Psoas muscle (tissue), 8 donors: ENCODE measurements around the gene PQBP1. TPM values are rescaled to one million over a fixed set of nuclear protein-coding genes. Genes with fewer than 3 reads are reported as not detected.

Source experiments
- ATAC-seq, 4 donors: fragments of 200-7000 bp; cut with Tn5 transposase; one replicate each; pipeline ENCODE4 v1.9.1; 2020; ENCODE audit warnings: moderate library complexity in 3 of 4, mild to moderate bottlenecking in 2 of 4
- DNase-seq, 2 donors: peaks; one replicate each; pipeline ENCODE4 v3.0.0-alpha.2; 2020
- H3K27ac ChIP-seq: fragments of 200-600 bp; one replicate; pipeline ENCODE4 v1.8.0; 2022
- H3K27me3 ChIP-seq, 3 donors: fragments of 200-600 bp in 1 of 3; one replicate each; pipeline versions ENCODE4 v1.6.1 to v1.8.0; 2013 to 2022; ENCODE audit warnings: low read length in 2 of 3, mild to moderate bottlenecking in 2 of 3, moderate library complexity in 1 of 3; ENCODE audit not compliant: insufficient read depth in 3 of 3
- H3K36me3 ChIP-seq, 2 donors: fragments of 200-600 bp in 1 of 2; one replicate each; pipeline versions ENCODE4 v1.6.1 to v1.8.0; 2013 to 2022; ENCODE audit warnings: low read depth in 1 of 2, mild to moderate bottlenecking in 1 of 2, moderate library complexity in 1 of 2; ENCODE audit not compliant: insufficient read depth in 1 of 2
- H3K4me1 ChIP-seq: fragments of 200-600 bp; one replicate; pipeline ENCODE4 v1.8.0; 2022
- H3K4me3 ChIP-seq: fragments of 200-600 bp; one replicate; pipeline ENCODE4 v1.8.0; 2022; ENCODE audit warnings: mild to moderate bottlenecking
- H3K9me3 ChIP-seq: fragments of 200-600 bp; one replicate; pipeline ENCODE4 v1.8.0; 2022
- WGBS, 3 donors: extraction: QIAGEN DNeasy Blood & Tissue Kit; methylation state at CpG; one replicate each; pipeline versions ENCODE4 v1.1.6 to v1.1.7; 2013; 5-methylcytosine and 5-hydroxymethylcytosine counted together
- intact Hi-C, 2 donors: fragments of 100-400 bp; cut with DNase I; formaldehyde crosslinking; loops; one replicate each; pipeline versions ENCODE4 v1.11.0 to v1.14.2; 2022
- polyA plus RNA-seq, 3 donors: library from polyadenylated mRNA; stranded (reverse); fragments of 200-250 nt; gene quantifications; one replicate each; pipeline ENCODE4 v1.2.3, GENCODE V29; 2013
- total RNA-seq, 4 donors: library from RNA; stranded (reverse); fragmentation: NEBNext Ultra II Directional in 2 of 4; extraction: Animal tissue kit (Norgen Biotek cat#: 25700) in 2 of 4; gene quantifications; one replicate each; pipeline versions ENCODE4 v1.2.1 to v1.2.4, GENCODE V29; 2021 to 2023
- TF ChIP-seq, protein P1 (sequence below): fragments of 200-600 bp; IDR thresholded peaks from one replicate; pipeline ENCODE4 v1.8.0; 2022; ENCODE audit warnings: antibody characterized with exemption
- donor health status: healthy with polysubstance abuse.
- donor health status: DM: no; HTN: no; CAD: no; lungs with moderate emphysema.
- donor health status: Bipolar disorder and iron deficiency.
- donor health status: healthy.
- donor health status: DM: yes; HTN: yes; CAD: no.
- donor health status: DM: no; HTN: no; CAD: no.
- donor health status: DM: no; HTN: no; CAD: no.
- donor health status: DM: yes; HTN: yes; CAD: no.

PQBP1 gene
- total and polyA plus RNA-seq, 7 donors = 51.8 to 98.8 (median 65.7) TPM

DNA sequence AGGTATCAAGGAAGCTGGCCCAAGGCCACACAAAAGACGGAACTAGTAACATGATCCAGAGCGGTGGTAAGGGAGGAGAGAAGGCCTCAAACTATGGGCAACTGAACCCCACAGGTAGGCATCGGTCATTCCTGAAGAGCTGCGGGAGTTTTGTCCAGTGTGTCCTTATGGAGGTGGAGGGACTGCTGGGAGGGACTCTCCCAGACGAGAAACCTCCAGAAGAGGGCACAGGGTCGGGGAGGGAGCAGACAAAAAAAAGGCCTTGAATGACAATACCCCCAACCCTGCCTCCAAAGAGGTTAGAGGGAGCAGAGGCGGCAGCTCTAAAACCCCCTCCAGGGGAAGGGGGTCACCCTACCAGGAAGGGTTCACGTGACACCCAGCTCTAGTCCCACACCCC, 6.5 kb downstream of the PQBP1 start:
- H3K4me1 ChIP-seq = no peaks in the 10 kb centered on the region
- no peaks in the 10 kb centered on the region for H3K27me3 ChIP-seq
- WGBS, 3 donors = 65 to 82% (median 69%) methylated on average over 5 to 8 of the region's 8 CpGs
- DNase-seq = no peak
- peaks cover 4 to 55% of the 10 kb centered on the region in 2 donors for H3K36me3 ChIP-seq
- ATAC-seq = no peak
- TF ChIP-seq, protein P1, sequence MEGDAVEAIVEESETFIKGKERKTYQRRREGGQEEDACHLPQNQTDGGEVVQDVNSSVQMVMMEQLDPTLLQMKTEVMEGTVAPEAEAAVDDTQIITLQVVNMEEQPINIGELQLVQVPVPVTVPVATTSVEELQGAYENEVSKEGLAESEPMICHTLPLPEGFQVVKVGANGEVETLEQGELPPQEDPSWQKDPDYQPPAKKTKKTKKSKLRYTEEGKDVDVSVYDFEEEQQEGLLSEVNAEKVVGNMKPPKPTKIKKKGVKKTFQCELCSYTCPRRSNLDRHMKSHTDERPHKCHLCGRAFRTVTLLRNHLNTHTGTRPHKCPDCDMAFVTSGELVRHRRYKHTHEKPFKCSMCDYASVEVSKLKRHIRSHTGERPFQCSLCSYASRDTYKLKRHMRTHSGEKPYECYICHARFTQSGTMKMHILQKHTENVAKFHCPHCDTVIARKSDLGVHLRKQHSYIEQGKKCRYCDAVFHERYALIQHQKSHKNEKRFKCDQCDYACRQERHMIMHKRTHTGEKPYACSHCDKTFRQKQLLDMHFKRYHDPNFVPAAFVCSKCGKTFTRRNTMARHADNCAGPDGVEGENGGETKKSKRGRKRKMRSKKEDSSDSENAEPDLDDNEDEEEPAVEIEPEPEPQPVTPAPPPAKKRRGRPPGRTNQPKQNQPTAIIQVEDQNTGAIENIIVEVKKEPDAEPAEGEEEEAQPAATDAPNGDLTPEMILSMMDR = no peak
- H3K4me3 ChIP-seq = no peak overlapping the region
- intact Hi-C loops = no loop called here
- no peak overlapping the region for H3K27ac ChIP-seq
- H3K9me3 ChIP-seq = no peaks in the 10 kb centered on the region

DNA sequence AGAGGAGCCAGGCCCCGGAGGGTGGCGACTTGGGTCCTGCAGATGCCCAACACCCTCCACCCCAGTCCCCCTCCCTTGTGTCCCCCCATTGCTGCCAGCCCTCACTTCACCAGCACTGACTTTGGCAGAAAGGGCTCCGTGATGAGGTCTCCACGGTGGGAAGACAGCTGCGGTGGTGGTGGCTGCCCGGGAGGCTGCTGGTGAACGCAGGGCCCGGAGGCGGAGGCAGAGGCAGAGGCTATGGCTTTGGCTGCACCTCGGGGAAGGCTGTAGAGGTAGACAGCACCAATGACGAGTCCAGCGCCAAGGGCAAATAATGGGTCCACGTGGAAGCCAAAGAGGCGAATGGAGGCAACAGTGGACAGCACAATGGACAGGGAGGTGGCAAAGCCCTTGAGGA, 6.9 kb downstream of the PQBP1 start:
- Histone ChIP-seq H3K27me3 (no peaks in the 10 kb centered on the region), H3K9me3 (no peaks in the 10 kb centered on the region), H3K4me3 (no peak overlapping the region), H3K36me3 (peaks cover 4 to 55% of the 10 kb centered on the region in 2 donors), H3K4me1 (no peaks in the 10 kb centered on the region), H3K27ac (no peak overlapping the region)
- 77 to 88% (median 81%) methylated on average over 14 of the region's 14 CpGs for WGBS, 3 donors
- DNase-seq (no peak), ATAC-seq (no peak)
- TF ChIP-seq, protein P1 = no peak
- intact Hi-C loops = no loop called here

DNA sequence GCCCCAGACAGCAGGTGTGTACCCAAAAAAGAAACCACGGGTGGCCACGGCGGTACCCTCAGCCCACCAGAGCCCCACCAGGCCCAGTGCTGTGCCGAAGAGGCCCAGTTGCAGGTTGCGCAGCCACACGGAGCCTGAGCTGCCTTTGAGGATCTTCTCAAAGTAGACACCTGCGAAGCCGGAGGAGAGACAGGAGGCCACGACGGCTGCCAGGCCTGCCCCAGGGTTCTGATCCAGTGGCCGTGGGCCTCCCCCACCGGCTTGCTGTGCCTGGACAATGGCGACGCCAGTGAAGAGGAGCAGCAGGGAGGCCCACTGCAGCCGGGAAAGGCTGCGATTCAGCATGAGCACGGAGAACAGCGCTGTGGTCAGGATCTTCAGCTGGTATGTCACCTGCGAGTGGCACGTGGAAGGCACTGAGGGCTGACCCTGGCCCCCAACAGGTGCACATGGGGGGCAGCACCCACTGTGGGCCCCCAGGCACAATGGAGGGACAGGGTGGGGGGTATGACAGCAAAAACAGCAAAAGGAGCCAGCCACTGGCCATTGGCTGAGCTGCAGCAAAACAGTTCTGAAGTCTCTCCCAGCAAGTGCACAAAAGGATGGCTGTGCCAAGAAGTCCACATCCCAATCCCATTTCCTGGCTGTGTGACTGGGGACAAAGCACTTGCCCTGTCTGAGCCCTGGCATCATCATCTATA, 7.5 kb downstream of the PQBP1 start:
- H3K9me3 ChIP-seq = no peaks in the 10 kb centered on the region
- 88 to 93% (median 89%) methylated on average over 17 to 20 of the region's 20 CpGs for WGBS, 3 donors
- intact Hi-C loops = no loop called here
- DNase-seq (no peak), ATAC-seq (no peak)
- H3K4me1 ChIP-seq = no peaks in the 10 kb centered on the region
- H3K36me3 ChIP-seq = peaks cover 4 to 55% of the 10 kb centered on the region in 2 donors
- TF ChIP-seq, protein P1 = no peak
- no peak overlapping the region for H3K4me3 ChIP-seq
- no peaks in the 10 kb centered on the region for H3K27me3 ChIP-seq
- no peak overlapping the region for H3K27ac ChIP-seq

DNA sequence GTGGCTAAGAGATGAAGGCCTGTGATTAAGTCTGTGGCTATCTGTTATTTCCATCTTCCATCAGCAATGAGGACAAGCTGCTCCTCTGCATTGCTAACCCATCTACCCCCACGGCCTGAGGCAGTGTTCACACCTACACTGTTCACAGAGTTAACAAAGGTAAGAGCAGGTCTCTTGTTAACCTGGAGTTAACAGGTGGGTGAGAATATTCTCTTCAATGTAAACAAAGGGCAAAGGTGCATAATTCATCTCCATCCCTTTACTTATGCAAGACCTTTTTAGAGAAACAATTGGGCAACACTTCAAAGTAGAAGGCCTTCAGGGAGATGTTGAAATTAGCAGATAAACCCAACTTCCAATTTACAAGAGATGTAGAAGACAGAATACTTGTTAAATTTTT, 10.9 kb downstream of the PQBP1 start:
- Histone ChIP-seq H3K27ac (no peak overlapping the region), H3K27me3 (no peaks in the 10 kb centered on the region), H3K36me3 (peaks cover 0 to 24% of the 10 kb centered on the region in 2 donors), H3K4me1 (no peaks in the 10 kb centered on the region), H3K9me3 (no peaks in the 10 kb centered on the region), H3K4me3 (no peak overlapping the region)
- DNase-seq (no peak), ATAC-seq (no peak)
- WGBS, 3 donors = 53 to 81% (median 80%) methylated on average over 1 of the region's 1 CpG
- TF ChIP-seq, protein P1 = no peak
- intact Hi-C loops = no loop called here
